CD4-positive, alpha-beta T cell treated with Interleukin-21 for 1 hour (primary cell): ENCODE measurements around the gene CCDC33.

Experiments used
- DNase-seq: peaks from one replicate; pipeline ENCODE4 v3.0.0-alpha.2; 2020

The CCDC33 gene

GRCh38 chr15:74209560-74209958 lies 26.6 kb upstream of the CCDC33 start:
- DNase-seq, result no peak

- DNase-seq, result no peak
Measured at GRCh38 chr15:74209997-74210671, 26.0 kb upstream of the CCDC33 start.

- DNase-seq, result no peak
Measured at GRCh38 chr15:74210729-74211128, 25.4 kb upstream of the CCDC33 start.

GRCh38 chr15:74211656-74212055 lies 24.5 kb upstream of the CCDC33 start:
- no peak for DNase-seq

- DNase-seq, result no peak
Measured at GRCh38 chr15:74212494-74212893, 23.6 kb upstream of the CCDC33 start.

- DNase-seq, result no peak
Measured at GRCh38 chr15:74213858-74214284, 22.3 kb upstream of the CCDC33 start.

GRCh38 chr15:74214324-74215021 lies 21.7 kb upstream of the CCDC33 start:
- DNase-seq, result no peak

GRCh38 chr15:74215958-74216357 lies 20.2 kb upstream of the CCDC33 start:
- no peak for DNase-seq

- no peak for DNase-seq
Measured at GRCh38 chr15:74216949-74217348, 19.2 kb upstream of the CCDC33 start.

- DNase-seq, result no peak
Measured at GRCh38 chr15:74217907-74218885, 17.9 kb upstream of the CCDC33 start.

- DNase-seq, result no peak
Measured at GRCh38 chr15:74220475-74221248, 15.5 kb upstream of the CCDC33 start.

- DNase-seq, result no peak
Measured at GRCh38 chr15:74221399-74222239, 14.5 kb upstream of the CCDC33 start.

- DNase-seq, result no peak
Measured at GRCh38 chr15:74222240-74223119, 13.6 kb upstream of the CCDC33 start.

GRCh38 chr15:74225928-74226327 lies 10.2 kb upstream of the CCDC33 start:
- DNase-seq, result no peak

GRCh38 chr15:74226761-74227540 lies 9.2 kb upstream of the CCDC33 start:
- no peak for DNase-seq

- no peak for DNase-seq
Measured at GRCh38 chr15:74227968-74228722, 8.0 kb upstream of the CCDC33 start.

GRCh38 chr15:74228723-74229081 lies 7.4 kb upstream of the CCDC33 start:
- DNase-seq, result no peak

GRCh38 chr15:74229686-74230085 lies 6.4 kb upstream of the CCDC33 start:
- no peak for DNase-seq

- DNase-seq, result no peak
Measured at GRCh38 chr15:74231475-74231874, 4.7 kb upstream of the CCDC33 start.
